Mesothelial cell of epicardium (in vitro differentiated cells): ENCODE measurements around the gene APLP1. TPM values are rescaled to one million over a fixed set of nuclear protein-coding genes. Genes with fewer than 3 reads are reported as not detected.

Source experiments
- DNase-seq, 2 experiments: peaks; one replicate each; pipeline ENCODE4 v3.0.0; 2021; ENCODE audit warnings: low spot score in 2 of 2; ENCODE audit not compliant: unreplicated experiment in 2 of 2
- H3K27ac Mint-ChIP-seq: 2 replicates; pipeline ENCODE4 v1.8.0; 2021; ENCODE audit warnings: mixed read lengths
- H3K27me3 Mint-ChIP-seq: 2 replicates; pipeline ENCODE4 v1.8.0; 2021; ENCODE audit warnings: low read depth, mixed read lengths
- H3K36me3 Mint-ChIP-seq: 2 replicates; pipeline ENCODE4 v1.8.0; 2021; ENCODE audit warnings: mixed read lengths
- H3K4me1 Mint-ChIP-seq: 2 replicates; pipeline ENCODE4 v1.8.0; 2021; ENCODE audit warnings: mixed read lengths
- H3K4me3 Mint-ChIP-seq: 2 replicates; pipeline ENCODE4 v1.8.0; 2021; ENCODE audit warnings: mild to moderate bottlenecking, moderate library complexity, mixed read lengths
- H3K9me3 Mint-ChIP-seq: 2 replicates; pipeline ENCODE4 v1.8.0; 2021; ENCODE audit warnings: mixed read lengths
- CTCF ChIP-seq: fragments of 200-600 bp; sonication (generic); IDR thresholded peaks from one replicate; pipeline ENCODE4 v1.5.0; 2021; ENCODE audit warnings: antibody characterized with exemption; ENCODE audit not compliant: unreplicated experiment
- total RNA-seq: library from RNA; stranded (reverse); gene quantifications from 3 replicates; pipeline ENCODE4 v1.2.1, GENCODE V29; 2021

APLP1 gene
- total RNA-seq, 1 donor from 2014 or later = 137 TPM

- Mint-ChIP-seq H3K4me3 (no peak overlapping the region), H3K27ac (no peak overlapping the region), H3K9me3 (no peaks in the 10 kb centered on the region), H3K36me3 (no peaks in the 10 kb centered on the region), H3K4me1 (peaks cover 21% of the 10 kb centered on the region), H3K27me3 (peaks cover 88% of the 10 kb centered on the region)
- no peak for TF ChIP-seq CTCF
- DNase-seq = no peak
These were observed 10.1 kb upstream of the APLP1 start for GRCh38 chr19:35858311-35858710.

GRCh38 chr19:35859414-35859813, 9.0 kb upstream of the APLP1 start:
- no peak for TF ChIP-seq CTCF
- DNase-seq = no peak
- Mint-ChIP-seq H3K36me3 (no peaks in the 10 kb centered on the region), H3K4me3 (no peak overlapping the region), H3K9me3 (no peaks in the 10 kb centered on the region), H3K4me1 (peaks cover 21% of the 10 kb centered on the region), H3K27ac (no peak overlapping the region), H3K27me3 (peaks cover 89% of the 10 kb centered on the region)

- no peak for TF ChIP-seq CTCF
- Mint-ChIP-seq H3K27ac (no peak overlapping the region), H3K9me3 (no peaks in the 10 kb centered on the region), H3K27me3 (peaks cover 89% of the 10 kb centered on the region), H3K4me3 (no peak overlapping the region), H3K4me1 (peaks cover 13% of the 10 kb centered on the region), H3K36me3 (no peaks in the 10 kb centered on the region)
- DNase-seq = no peak
These were observed 7.9 kb upstream of the APLP1 start for GRCh38 chr19:35860436-35860817.

DNA sequence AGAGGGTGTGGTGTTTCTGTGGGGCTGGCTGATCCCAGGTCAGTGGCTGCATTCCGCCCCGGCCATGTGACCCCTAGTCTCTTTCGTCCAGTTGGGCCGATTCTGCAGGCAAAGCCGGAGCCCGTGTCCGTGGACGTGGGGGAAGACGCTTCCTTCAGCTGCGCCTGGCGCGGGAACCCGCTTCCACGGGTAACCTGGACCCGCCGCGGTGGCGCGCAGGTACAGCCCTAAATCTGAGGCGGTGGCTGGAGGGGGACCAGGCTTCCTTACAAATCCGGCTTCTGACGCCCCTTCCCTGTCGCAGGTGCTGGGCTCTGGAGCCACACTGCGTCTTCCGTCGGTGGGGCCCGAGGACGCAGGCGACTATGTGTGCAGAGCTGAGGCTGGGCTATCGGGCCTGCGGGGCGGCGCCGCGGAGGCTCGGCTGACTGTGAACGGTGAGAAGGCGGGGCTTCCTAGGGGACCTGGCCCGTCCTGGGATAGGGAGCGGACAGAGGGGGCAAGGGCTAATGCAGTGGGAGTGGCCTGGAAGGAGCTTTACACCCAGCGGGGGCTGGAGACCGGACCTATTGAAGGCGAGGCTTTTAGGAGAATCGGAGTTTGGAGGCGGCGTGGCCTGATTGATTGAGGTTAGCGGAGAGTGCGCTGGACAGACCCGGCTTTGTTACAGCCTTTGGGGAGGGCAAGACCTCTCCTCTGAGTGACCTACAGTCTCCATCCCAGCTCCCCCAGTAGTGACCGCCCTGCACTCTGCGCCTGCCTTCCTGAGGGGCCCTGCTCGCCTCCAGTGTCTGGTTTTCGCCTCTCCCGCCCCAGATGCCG, 7.3 kb upstream of the APLP1 start:
- peak overlapping the region; percentile 27 for H3K4me3 Mint-ChIP-seq
- no peaks in the 10 kb centered on the region for H3K9me3 Mint-ChIP-seq
- no peaks in the 10 kb centered on the region for H3K36me3 Mint-ChIP-seq
- H3K27ac Mint-ChIP-seq = no peak overlapping the region
- TF ChIP-seq CTCF = no peak
- peaks cover 90% of the 10 kb centered on the region for H3K27me3 Mint-ChIP-seq
- H3K4me1 Mint-ChIP-seq = peaks cover 10% of the 10 kb centered on the region
- DNase-seq = no peak

- DNase-seq = no peak
- no peaks in the 10 kb centered on the region for H3K36me3 Mint-ChIP-seq
- H3K4me3 Mint-ChIP-seq = no peak overlapping the region
- H3K27ac Mint-ChIP-seq = no peak overlapping the region
- peaks cover 96% of the 10 kb centered on the region for H3K27me3 Mint-ChIP-seq
- H3K4me1 Mint-ChIP-seq = peaks cover 10% of the 10 kb centered on the region
- H3K9me3 Mint-ChIP-seq = no peaks in the 10 kb centered on the region
- no peak for TF ChIP-seq CTCF
These were observed 6.7 kb upstream of the APLP1 start for GRCh38 chr19:35861640-35862160.
